Calu3 (cell line): ENCODE measurements around the gene TENM4. TPM values are rescaled to one million over a fixed set of nuclear protein-coding genes. Genes with fewer than 3 reads are reported as not detected.
"Not testable (repeated sequence)": the region's sequence is repeated elsewhere in the genome, so short reads cannot be mapped to it uniquely, and the experiment has no call there.

Source experiments
- BruUV-seq: library from RNA; stranded (reverse); fragments of 400-500 nt; replicated peaks from 2 replicates; lab custom pipeline; 2021; lab: Mats Ljungman, UMichigan
- CTCF ChIA-PET: fragments of 300-600 bp; sonication (Branson Sonifier 250); formaldehyde crosslinking; loops from one replicate; lab custom pipeline; 2022; ENCODE audit warnings: antibody characterized with exemption; lab: Charles Lee
- DNase-seq: peaks from one replicate; pipeline ENCODE4 v3.0.0; 2022
- H3K27ac Mint-ChIP-seq: one replicate; pipeline ENCODE4 v1.8.0; 2022; ENCODE audit warnings: mixed read lengths; ENCODE audit not compliant: unreplicated experiment
- H3K27me3 Mint-ChIP-seq: one replicate; pipeline ENCODE4 v1.8.0; 2022; ENCODE audit warnings: mixed read lengths; ENCODE audit not compliant: unreplicated experiment
- H3K36me3 Mint-ChIP-seq: one replicate; pipeline ENCODE4 v1.8.0; 2022; ENCODE audit warnings: mild to moderate bottlenecking, moderate library complexity, mixed read lengths; ENCODE audit not compliant: insufficient read depth, unreplicated experiment
- H3K4me1 Mint-ChIP-seq: one replicate; pipeline ENCODE4 v1.8.0; 2022; ENCODE audit warnings: mild to moderate bottlenecking, low read depth, mixed read lengths; ENCODE audit not compliant: unreplicated experiment
- H3K4me3 Mint-ChIP-seq: one replicate; pipeline ENCODE4 v1.8.0; 2022; ENCODE audit warnings: mild to moderate bottlenecking, low read depth, moderate library complexity, mixed read lengths; ENCODE audit not compliant: unreplicated experiment
- H3K9me3 Mint-ChIP-seq: one replicate; pipeline ENCODE4 v1.8.0; 2022; ENCODE audit warnings: low read depth, mixed read lengths; ENCODE audit not compliant: unreplicated experiment
- CTCF ChIP-seq: fragments of 200-600 bp; IDR thresholded peaks from one replicate; pipeline ENCODE4 v1.8.0; 2022; ENCODE audit warnings: antibody characterized with exemption; ENCODE audit not compliant: unreplicated experiment
- intact Hi-C: fragments of 100-400 bp; cut with micrococcal nuclease; formaldehyde crosslinking; loops from one replicate; pipeline ENCODE4 v1.10.0; 2022; ENCODE audit not compliant: unreplicated experiment
- total RNA-seq: library from RNA; stranded (reverse); gene quantifications from 2 replicates; pipeline ENCODE4 v1.2.3, GENCODE V29; 2022

Gene TENM4
- total RNA-seq, 1 experiment from 2014 or later, result not detected

GRCh38 chr11:78642979-78643675 is 797.7 kb downstream of the TENM4 start:
- no peak overlapping the region for H3K27ac Mint-ChIP-seq
- no peaks in the 10 kb centered on the region for H3K4me1 Mint-ChIP-seq
- DNase-seq, result no peak
- no peaks in the 10 kb centered on the region for H3K36me3 Mint-ChIP-seq
- intact Hi-C loops, result loop anchor here (10.0 kb wide), 1 partner anchor 852 kb away; no protein-coding TSS in a partner anchor
- H3K27me3 Mint-ChIP-seq, result peaks cover 58% of the 10 kb centered on the region
- H3K4me3 Mint-ChIP-seq, result no peak overlapping the region
- no TSS peak for BruUV-seq
- no peaks in the 10 kb centered on the region for H3K9me3 Mint-ChIP-seq
- CTCF ChIA-PET, result no interaction called here
- TF ChIP-seq CTCF, result no peak

- intact Hi-C loops, result loop anchor here (10.0 kb wide), 1 partner anchor 853 kb away; no protein-coding TSS in a partner anchor
- Mint-ChIP-seq H3K27me3 (peaks cover 45% of the 10 kb centered on the region), H3K9me3 (no peaks in the 10 kb centered on the region), H3K27ac (no peak overlapping the region), H3K36me3 (no peaks in the 10 kb centered on the region), H3K4me3 (no peak overlapping the region), H3K4me1 (no peaks in the 10 kb centered on the region)
- BruUV-seq, result no TSS peak
- TF ChIP-seq CTCF, result no peak
- DNase-seq, result no peak
- CTCF ChIA-PET, result interaction anchor here (0.7 kb wide), 1 partner anchor 446 kb away, joined by 3 read pairs; no protein-coding TSS in a partner anchor
Measured at GRCh38 chr11:78641541-78641940, 799.3 kb downstream of the TENM4 start.

- no peaks in the 10 kb centered on the region for H3K4me1 Mint-ChIP-seq
- no peak for TF ChIP-seq CTCF
- intact Hi-C loops, result no loop called here
- H3K27me3 Mint-ChIP-seq, result peaks cover 37% of the 10 kb centered on the region
- no peaks in the 10 kb centered on the region for H3K36me3 Mint-ChIP-seq
- no peaks in the 10 kb centered on the region for H3K9me3 Mint-ChIP-seq
- DNase-seq, result no peak
- BruUV-seq, result no TSS peak
- no peak overlapping the region for H3K4me3 Mint-ChIP-seq
- no peak overlapping the region for H3K27ac Mint-ChIP-seq
- CTCF ChIA-PET, result no interaction called here
Measured at GRCh38 chr11:78638704-78639380, 802.0 kb downstream of the TENM4 start.

- H3K36me3 Mint-ChIP-seq, H3K9me3 Mint-ChIP-seq, H3K4me3 Mint-ChIP-seq, H3K27ac Mint-ChIP-seq, BruUV-seq, CTCF ChIA-PET, H3K4me1 Mint-ChIP-seq, intact Hi-C loops, DNase-seq: not testable (repeated sequence)
- H3K27me3 Mint-ChIP-seq, result peaks cover 37% of the 10 kb centered on the region
Measured at GRCh38 chr11:78637527-78637926, 803.3 kb downstream of the TENM4 start.
